CD4-positive, alpha-beta T cell (primary cell): ENCODE results near the gene XPR1. TPM values are rescaled to one million over a fixed set of nuclear protein-coding genes. Genes with fewer than 3 reads are reported as not detected.
"Not testable (repeated sequence)": the region's sequence is repeated elsewhere in the genome, so short reads cannot be mapped to it uniquely, and the experiment has no call there.

ENCODE experiments used
- ATAC-seq: fragments of 200-7000 bp; cut with Tn5 transposase; one replicate; pipeline ENCODE4 v1.10.0; 2022; ENCODE audit warnings: mild to moderate bottlenecking; ENCODE audit not compliant: poor library complexity
- CTCF ChIA-PET: fragments of 350-600 bp; sonication (Branson Sonifier 250); formaldehyde crosslinking; loops from one replicate; lab custom pipeline; 2021; ENCODE audit warnings: antibody characterized with exemption, inconsistent platforms; lab: Charles Lee
- POLR2A ChIA-PET: fragments of 350-600 bp; sonication (Branson Sonifier 250); formaldehyde crosslinking; loops from one replicate; lab custom pipeline; 2021; ENCODE audit warnings: antibody characterized with exemption, inconsistent platforms; lab: Charles Lee
- DNase-seq, 14 experiments: peaks; one replicate each; pipeline ENCODE4 v3.0.0-alpha.2; 2013 to 2020; ENCODE audit warnings: mixed read lengths in 2 of 14
- H3K27ac ChIP-seq, 2 donors: one replicate each; pipeline versions ENCODE4 v1.5.1 to v1.7.0; 2013; ENCODE audit warnings: low read length in 2 of 2, low read depth in 1 of 2, mild to moderate bottlenecking in 1 of 2
- H3K27me3 ChIP-seq, 2 experiments: 1 replicate in 1 of 2; 2 replicates in 1 of 2; pipeline versions ENCODE4 v1.6.1 to v1.7.0; 2013; ENCODE audit warnings: low read length in 2 of 2, control low read depth in 1 of 2, mild to moderate bottlenecking in 1 of 2, moderate library complexity in 1 of 2; ENCODE audit not compliant: insufficient read depth in 2 of 2, control insufficient read depth in 1 of 2
- H3K36me3 ChIP-seq: one replicate; pipeline ENCODE4 v1.6.1; 2013; ENCODE audit warnings: low read length, control low read depth; ENCODE audit not compliant: insufficient read depth
- H3K4me1 ChIP-seq: one replicate; pipeline ENCODE4 v1.6.1; 2013; ENCODE audit warnings: low read length, control low read depth; ENCODE audit not compliant: insufficient read depth
- H3K4me3 ChIP-seq: one replicate; pipeline ENCODE4 v1.5.1; 2013; ENCODE audit warnings: mild to moderate bottlenecking, low read length, moderate library complexity
- H3K9me3 ChIP-seq, 2 experiments: 1 replicate in 1 of 2; 2 replicates in 1 of 2; pipeline versions ENCODE4 v1.6.1 to v1.7.0; 2013; ENCODE audit warnings: low read length in 2 of 2, mild to moderate bottlenecking in 2 of 2, control low read depth in 1 of 2, moderate library complexity in 1 of 2; ENCODE audit not compliant: control insufficient read depth in 1 of 2, insufficient read depth in 1 of 2
- H3K27ac Mint-ChIP-seq: one replicate; pipeline ENCODE4 v1.8.0; 2020; ENCODE audit warnings: mixed read lengths
- H3K27me3 Mint-ChIP-seq: one replicate; pipeline ENCODE4 v1.8.0; 2021; ENCODE audit warnings: mixed read lengths
- H3K36me3 Mint-ChIP-seq: one replicate; pipeline ENCODE4 v1.8.0; 2021; ENCODE audit warnings: low read depth, mixed read lengths
- H3K4me1 Mint-ChIP-seq: one replicate; pipeline ENCODE4 v1.8.0; 2021; ENCODE audit warnings: low read depth, mixed read lengths
- H3K4me3 Mint-ChIP-seq: one replicate; pipeline ENCODE4 v1.8.0; 2020; ENCODE audit warnings: mild to moderate bottlenecking, mixed read lengths
- H3K9me3 Mint-ChIP-seq: one replicate; pipeline ENCODE4 v1.8.0; 2020; ENCODE audit warnings: mixed read lengths
- CTCF ChIP-seq: fragments of 200-600 bp; IDR thresholded peaks from one replicate; pipeline ENCODE4 v1.8.0; 2022; ENCODE audit warnings: antibody characterized with exemption, mild to moderate bottlenecking
- intact Hi-C, 2 experiments: fragments of 100-400 bp; cut with DNase I in 1 of 2; cut with micrococcal nuclease in 1 of 2; formaldehyde crosslinking; loops; one replicate each; pipeline versions ENCODE4 v1.15.1 to v1.9.0; 2023 to 2025; cut with DNase I, micrococcal nuclease
- total RNA-seq, 174 experiments: library from RNA in 2 of 174; stranded (reverse) in 2 of 174; gene quantifications; one replicate each; pipeline ENCODE4 v1.2.3 and lab custom pipeline; 2021 to 2026

XPR1 gene
- total RNA-seq, 2 experiments from 2014 or later: 13.7 TPM

DNA sequence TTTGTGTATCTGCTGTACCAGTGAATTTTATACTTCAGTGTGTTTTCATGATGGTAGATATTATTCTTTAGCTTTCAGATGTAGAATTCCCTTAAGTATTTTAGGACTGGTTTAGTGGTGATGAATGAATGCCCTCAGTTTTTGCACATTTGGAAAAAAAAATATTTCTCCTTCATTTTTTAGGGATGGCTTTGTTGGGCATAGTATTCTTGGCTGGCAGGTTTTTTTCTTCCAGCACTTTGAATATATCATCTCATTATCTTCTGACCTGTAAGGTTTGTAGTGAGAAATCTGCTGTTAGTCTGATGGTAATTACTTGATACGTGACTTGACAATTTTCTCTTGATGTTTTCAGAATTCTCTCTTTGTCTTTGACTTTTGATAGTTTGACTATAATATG lies 66.8 kb downstream of the XPR1 start:
- ATAC-seq (no peak), DNase-seq (no peak)
- Mint-ChIP-seq H3K9me3 (peaks cover 32% of the 10 kb centered on the region), H3K36me3 (peaks cover 65% of the 10 kb centered on the region), H3K4me3 (no peak overlapping the region), H3K27me3 (no peaks in the 10 kb centered on the region), H3K27ac (no peak overlapping the region), H3K4me1 (peaks cover 2% of the 10 kb centered on the region)
- Histone ChIP-seq H3K36me3 (no peaks in the 10 kb centered on the region), H3K4me1 (no peaks in the 10 kb centered on the region), H3K27ac (no peak overlapping the region), H3K4me3 (no peak overlapping the region), H3K9me3 (peaks cover 13 to 41% of the 10 kb centered on the region in 2 experiments), H3K27me3 (no peaks in the 10 kb centered on the region)
- ChIA-PET POLR2A (no interaction called here), CTCF (no interaction called here)
- intact Hi-C loops: no loop called here
- TF ChIP-seq CTCF: no peak

- H3K4me3 Mint-ChIP-seq, intact Hi-C loops, H3K4me1 ChIP-seq, H3K27ac Mint-ChIP-seq, H3K4me3 ChIP-seq, H3K27me3 Mint-ChIP-seq, H3K4me1 Mint-ChIP-seq, ATAC-seq, H3K27ac ChIP-seq, POLR2A ChIA-PET, CTCF ChIA-PET, DNase-seq, H3K27me3 ChIP-seq, H3K36me3 ChIP-seq: not testable (repeated sequence)
- peaks cover 59% of the 10 kb centered on the region for H3K36me3 Mint-ChIP-seq
- peaks cover 18% of the 10 kb centered on the region for H3K9me3 Mint-ChIP-seq
- H3K9me3 ChIP-seq: peaks cover 10 to 34% of the 10 kb centered on the region in 2 experiments
These were observed 70.6 kb downstream of the XPR1 start for GRCh38 chr1:180702376-180702775.

DNA sequence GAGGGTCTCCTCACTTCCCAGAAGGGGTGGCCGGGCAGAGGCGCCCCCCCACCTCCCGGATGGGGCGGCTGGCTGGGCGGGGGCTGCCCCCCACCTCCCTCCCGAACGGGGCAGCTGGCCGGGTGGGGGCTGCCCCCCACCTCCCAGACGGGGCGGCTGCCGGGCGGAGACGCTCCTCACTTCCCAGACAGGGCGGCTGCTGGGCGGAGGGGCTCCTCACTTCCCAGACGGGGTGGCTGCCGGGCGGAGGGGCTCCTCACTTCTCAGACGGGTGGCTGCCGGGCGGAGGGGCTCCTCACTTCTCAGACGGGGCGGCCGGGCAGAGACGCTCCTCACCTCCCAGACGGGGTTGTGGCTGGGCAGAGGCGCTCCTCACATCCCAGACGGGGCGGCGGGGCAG lies 78.9 kb downstream of the XPR1 start:
- H3K27me3 ChIP-seq, DNase-seq, H3K4me1 Mint-ChIP-seq, H3K27me3 Mint-ChIP-seq, CTCF ChIA-PET, ATAC-seq, POLR2A ChIA-PET, H3K4me1 ChIP-seq, H3K27ac Mint-ChIP-seq, H3K4me3 ChIP-seq, H3K27ac ChIP-seq, intact Hi-C loops, H3K4me3 Mint-ChIP-seq, H3K36me3 ChIP-seq: not testable (repeated sequence)
- Mint-ChIP-seq H3K9me3 (peaks cover 13% of the 10 kb centered on the region), H3K36me3 (peaks cover 67% of the 10 kb centered on the region)
- H3K9me3 ChIP-seq: peaks cover 0 to 26% of the 10 kb centered on the region in 2 experiments

DNA sequence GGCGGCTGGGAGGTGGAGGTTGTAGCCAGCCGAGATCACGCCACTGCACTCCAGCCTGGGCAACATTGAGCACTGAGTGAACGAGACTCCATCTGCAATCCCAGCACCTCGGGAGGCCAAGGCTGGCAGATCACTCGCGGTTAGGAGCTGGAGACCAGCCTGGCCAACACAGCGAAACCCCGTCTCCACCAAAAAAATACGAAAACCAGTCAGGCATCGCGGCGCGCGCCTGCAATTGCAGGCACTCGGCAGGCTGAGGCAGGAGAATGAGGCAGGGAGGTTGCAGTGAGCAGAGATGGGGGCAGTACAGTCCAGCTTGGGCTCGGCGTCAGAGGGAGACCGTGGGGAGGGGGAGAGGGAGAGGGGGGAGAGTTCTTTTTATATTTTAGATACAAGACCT lies 79.4 kb downstream of the XPR1 start:
- not testable (repeated sequence) for H3K4me1 Mint-ChIP-seq
- peaks cover 67% of the 10 kb centered on the region for H3K36me3 Mint-ChIP-seq

More for the DNA sequence above, 79.4 kb downstream of the XPR1 start:
- POLR2A ChIA-PET, H3K4me3 ChIP-seq, H3K4me3 Mint-ChIP-seq, DNase-seq, H3K27ac Mint-ChIP-seq, H3K27me3 ChIP-seq, H3K27me3 Mint-ChIP-seq, H3K4me1 ChIP-seq, intact Hi-C loops, H3K27ac ChIP-seq, CTCF ChIA-PET, ATAC-seq, H3K36me3 ChIP-seq: not testable (repeated sequence)
- peaks cover 13% of the 10 kb centered on the region for H3K9me3 Mint-ChIP-seq
- H3K9me3 ChIP-seq: peaks cover 0 to 26% of the 10 kb centered on the region in 2 experiments
